Activated T-cell treated with anti-CD3 and anti-CD28 coated beads for 1 hour (primary cell): ENCODE measurements around the gene MYO19.
"Not testable (repeated sequence)": the region's sequence is repeated elsewhere in the genome, so short reads cannot be mapped to it uniquely, and the experiment has no call there.

Experiments used
- DNase-seq: peaks from one replicate; pipeline ENCODE4 v3.0.0-alpha.2; 2020; ENCODE audit warnings: low read depth

The MYO19 gene

DNA sequence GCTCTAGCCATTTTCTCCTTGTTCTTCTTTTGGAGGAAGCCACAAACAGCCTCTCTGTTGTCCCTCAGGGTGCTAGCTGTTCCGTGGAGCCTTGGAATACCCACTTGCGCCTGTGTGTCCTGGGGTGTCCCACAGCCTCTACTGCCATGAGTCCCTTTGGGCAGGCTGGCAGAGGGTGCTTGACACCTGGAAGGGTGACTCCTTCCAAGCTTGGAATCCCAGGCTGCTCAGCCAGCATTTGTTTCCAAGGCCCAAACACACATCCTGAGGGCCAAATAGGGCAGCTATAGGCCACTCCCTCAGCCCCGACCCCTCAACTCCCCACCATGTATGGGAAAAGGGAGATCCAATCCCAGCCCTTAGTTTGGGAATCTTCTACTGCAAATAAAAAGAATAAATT is 33.3 kb downstream of the MYO19 start:
- DNase-seq = no peak

DNA sequence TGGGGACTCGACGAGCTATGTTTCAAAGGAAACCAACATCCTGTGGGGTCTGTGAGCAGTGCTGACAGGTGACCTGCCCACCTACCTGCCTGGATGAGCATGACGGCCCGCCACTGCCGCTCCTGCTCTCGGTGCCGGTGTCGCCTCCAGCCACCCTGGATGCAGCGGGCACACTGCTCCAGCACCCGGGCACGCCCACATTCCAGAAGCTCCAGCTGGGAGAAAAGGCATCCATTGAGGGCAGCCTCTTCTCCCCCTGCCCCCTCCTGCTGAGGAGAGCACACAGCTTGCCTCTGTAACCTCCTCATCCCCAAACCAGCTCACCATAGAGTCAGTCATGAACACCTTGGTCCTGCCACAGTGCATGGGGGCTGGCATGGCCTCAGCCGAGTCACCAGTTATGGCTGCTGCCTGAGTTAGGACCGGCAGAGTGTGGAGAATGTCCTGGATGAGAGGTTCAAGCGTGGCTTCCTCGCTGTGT is 33.9 kb downstream of the MYO19 start:
- DNase-seq = no peak

DNA sequence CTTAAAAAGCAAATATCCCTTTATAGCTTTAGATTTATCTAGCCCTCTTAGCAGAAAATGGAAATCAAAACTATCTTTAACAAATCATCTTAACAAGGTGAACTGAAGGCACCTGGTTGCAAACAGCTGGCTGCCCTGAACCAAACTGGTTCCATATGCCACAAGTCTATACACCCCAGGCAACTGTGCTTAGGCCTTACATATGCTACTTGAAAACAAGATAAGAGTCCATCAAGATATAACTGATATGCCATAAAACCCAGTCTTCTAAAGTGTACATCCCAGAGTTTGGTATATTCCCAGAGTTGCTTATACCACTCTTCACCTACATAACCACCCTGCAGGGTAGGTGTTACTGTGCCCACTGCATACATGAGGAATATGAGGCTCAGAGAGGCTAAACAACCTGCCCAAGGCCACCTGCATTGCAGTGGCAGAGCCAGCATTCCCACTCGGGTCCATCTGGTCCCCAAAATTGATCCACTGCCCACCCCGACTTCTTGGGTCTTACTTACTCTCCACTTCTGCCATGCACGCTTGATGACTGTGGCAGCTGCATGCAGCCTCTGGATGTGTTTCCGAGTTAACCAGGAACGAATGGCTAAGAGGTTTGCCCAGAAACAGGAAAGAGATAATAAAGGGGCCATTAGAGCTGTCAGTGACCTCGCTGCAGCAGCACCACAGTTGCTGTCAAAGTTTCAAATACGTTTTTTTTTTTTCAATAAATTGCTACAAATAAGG is 35.9 kb downstream of the MYO19 start:
- no peak for DNase-seq

DNA sequence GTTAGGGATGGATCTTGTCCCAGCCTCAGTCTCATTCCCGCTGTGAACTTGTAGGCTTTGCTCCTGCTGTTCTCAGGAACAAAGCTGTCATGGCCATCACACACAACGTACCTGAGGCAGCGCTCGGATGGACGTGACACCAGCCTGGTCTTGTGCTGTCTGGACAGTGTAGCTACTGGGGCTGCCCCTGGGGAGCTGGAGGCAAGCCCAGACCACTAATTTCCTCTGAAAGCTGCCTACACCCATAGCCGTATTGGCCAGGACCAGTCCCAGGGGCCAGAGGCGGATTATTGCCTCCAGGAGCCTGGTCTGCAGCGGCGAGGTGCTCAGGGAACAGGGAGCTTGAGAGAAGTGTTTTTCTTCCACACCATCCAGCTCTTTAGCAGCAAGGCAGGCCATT is 36.5 kb downstream of the MYO19 start:
- no peak for DNase-seq

DNA sequence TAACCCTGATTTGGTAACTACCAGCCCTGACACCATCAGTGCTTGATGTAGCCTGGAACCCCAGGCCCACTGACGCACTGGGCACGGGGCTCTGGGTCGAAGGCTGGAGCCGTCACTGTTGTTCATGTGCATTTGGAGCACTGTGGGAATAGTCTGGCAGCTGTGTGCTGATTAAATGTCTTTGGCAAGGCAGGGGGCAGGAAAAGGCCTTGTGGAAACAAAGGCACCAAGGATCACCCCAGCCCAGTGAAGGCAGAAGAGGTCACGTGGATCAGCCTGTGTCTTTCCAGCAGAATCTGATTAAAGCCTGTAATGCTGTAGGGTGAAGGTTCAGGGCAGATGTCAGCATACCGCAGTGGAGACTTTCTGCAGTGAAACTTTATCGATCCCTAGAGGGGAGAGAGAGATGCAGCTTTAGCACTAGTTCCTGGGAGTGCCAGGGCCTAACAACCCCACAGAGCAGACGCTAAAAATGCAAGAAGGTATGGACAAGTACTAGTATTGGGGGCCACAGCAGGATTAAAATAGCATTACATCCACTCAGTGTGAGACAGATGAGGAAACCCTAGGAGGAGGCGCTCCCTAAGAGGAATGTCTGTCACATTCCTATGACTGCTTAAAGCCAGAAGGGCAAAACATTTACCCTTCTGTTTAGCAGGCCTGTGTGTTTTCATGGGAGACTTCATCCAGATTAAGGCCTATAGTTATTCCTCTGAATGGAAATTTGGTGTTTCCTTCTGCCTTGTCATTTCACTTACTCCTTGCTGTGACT is 38.5 kb downstream of the MYO19 start:
- DNase-seq = no peak

DNA sequence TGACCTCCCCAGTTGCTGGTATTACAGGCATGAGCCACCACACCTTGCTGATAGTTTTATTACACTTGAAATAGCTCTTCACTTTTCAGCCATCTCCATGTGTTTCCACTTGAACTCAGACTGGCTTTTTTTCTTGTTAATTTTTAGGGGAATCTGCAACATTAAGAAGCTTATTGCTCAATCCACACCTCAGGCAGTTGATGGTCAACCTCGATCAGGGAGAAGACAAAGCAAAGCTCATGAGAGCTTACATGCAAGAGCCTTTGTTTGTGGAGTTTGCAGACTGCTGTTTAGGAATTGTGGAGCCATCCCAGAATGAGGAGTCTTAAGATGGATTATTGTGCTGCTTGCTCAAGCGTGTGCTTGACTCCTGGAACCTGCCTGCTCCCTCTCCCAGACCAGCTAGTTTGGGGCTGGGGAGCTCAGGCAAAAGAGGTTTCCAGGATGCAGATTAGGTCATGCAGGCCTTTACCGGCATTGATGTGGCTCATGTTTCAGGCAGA is 39.5 kb downstream of the MYO19 start:
- no peak for DNase-seq

DNA sequence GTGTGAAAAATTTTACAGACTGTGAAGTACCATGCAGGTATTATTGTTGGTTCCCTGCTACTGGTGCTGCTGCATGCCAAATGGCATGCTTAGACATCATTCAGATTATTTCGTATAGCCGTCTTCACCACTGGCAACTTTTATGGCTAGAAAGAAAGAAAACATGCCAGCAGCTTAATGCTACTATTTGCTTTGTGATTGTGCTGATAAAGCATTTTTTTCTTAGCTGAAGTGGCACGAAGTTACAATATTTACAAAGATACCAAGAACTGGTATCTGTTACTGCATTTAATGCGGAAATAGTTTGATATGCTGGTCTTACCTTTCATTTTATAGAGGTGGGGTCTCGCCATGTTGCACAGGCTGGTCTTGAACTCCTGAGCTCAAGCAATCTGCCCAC is 40.0 kb downstream of the MYO19 start:
- no peak for DNase-seq

DNA sequence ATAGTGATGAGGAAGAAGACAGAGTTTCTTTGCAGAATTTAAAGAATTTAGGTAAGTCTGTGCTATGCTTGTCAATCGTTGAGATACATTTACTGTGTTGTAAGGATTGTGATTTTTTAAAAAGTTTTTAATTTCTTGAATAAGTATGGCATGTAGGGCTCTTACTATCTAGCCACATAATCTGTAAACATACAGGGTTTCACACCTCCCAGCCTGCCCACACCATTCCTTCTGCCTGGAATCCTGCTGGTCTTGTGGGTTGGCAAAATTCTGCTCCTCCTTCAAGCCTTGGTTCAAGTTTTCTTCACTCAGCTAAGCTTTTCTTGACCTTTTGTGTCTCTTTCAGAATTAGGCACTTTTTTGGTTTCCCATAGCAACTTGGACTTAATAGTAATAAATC is 40.7 kb downstream of the MYO19 start:
- no peak for DNase-seq

DNA sequence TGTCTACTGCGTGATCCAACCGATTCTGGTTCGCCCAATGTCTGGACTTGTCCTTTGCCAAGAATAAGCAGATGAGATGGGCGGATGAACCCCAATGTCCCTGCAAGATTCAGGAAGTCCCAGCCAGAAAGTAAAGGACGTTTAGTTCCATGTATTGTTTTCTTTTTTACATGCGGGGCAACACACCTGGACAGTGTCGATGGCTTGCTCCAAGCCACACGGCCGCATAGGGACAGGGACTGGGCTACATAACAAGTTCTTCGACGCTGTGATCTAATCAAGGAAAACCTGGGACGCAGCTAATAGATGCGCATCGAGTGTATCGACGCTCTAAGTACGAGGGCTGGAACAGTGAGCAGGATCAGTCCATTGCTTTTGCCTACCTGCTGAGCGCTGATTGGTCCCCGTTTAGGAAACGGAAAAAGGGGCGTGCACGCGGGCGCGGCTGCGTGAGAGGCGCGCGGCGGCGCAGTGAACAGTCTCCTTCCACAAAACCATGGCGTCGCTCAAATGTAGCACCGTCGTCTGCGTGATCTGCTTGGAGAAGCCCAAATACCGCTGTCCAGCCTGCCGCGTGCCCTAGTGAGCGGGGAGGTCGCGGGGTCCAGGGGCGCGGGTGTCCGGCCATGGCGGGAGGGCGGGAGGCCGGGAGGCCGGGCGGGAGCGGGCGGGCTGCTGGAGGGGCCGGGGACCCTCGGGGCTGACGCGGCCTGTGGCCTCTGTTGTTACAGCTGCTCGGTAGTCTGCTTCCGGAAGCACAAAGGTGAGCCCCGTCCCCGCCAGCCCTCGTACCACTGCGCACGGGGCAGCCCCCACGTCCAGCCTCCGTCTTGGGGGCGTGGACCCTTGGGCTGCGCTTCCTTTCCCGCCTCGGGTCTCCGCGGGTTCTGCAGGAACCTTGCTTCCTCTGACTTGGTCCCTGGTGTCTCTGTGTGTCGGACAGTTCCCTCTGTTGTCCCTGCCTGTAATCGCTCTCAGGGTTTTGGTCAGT is 48.2 kb downstream of the MYO19 start, which contains the start of gene ZNHIT3:
Gene ZNHIT3 (plus strand): TSS at position 478 of the 991 bp plus-strand sequence. CDS start 19 bp downstream, at position 497.
- DNase-seq = peak; percentile 88

DNA sequence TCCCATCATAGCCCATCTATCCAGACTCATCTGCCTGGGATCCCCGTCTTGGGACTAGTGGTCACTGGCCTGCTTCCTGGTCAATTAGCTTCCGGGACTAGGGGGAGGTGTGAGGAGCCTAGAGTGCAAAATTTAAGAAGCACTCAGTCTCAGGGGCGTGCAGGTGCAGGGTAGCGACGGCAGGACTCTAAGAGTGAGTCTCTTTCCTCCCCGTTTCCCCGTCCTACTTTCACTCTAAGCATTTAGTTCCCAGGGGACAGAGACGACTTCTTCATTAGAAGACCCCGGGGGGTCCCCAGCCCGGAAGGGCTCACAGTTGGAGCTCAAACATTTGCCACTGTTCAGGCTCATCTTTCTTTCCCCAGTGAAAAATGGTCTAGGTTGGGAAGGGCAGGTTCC is 48.9 kb downstream of the MYO19 start:
- no peak for DNase-seq

DNA sequence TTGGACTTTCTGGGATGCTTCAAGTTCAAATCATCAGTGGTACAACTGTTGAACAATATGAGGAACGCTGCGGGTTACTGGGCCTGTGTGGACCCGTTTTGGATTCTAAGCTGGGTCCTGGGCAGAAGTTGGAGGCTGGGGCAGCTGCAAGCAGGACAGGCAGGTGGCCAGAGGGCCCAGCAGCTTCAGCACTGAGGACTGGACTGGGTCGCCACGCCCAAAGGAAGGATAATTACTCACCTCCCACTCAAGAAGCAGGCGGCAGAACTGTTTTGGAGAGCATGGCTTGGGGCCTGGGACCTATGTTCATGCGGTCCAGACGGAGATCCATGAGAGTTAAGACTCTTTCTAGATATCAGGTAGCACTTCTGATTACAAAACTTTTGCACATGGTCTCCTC is 49.6 kb downstream of the MYO19 start:
- DNase-seq = no peak

DNA sequence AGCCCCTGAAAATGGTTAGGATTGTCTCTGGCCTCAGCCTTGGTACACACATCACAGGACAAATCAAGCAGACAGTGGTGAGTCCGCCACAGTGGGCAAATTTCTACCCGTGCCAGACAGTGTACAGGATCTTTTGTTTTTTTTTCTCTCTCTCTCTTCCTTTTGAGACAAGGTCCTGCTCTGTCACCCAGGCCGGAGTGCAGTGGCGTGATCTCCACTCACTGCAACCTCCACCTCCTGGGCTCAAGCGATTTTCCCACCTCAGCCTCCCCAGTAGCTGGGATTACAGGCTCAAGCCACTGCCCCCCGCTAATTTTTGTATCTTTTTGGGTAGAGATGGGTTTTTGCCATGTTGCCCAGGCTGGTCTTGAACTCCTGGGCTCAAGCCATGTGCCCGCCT is 50.6 kb downstream of the MYO19 start:
- not testable (repeated sequence) for DNase-seq

DNA sequence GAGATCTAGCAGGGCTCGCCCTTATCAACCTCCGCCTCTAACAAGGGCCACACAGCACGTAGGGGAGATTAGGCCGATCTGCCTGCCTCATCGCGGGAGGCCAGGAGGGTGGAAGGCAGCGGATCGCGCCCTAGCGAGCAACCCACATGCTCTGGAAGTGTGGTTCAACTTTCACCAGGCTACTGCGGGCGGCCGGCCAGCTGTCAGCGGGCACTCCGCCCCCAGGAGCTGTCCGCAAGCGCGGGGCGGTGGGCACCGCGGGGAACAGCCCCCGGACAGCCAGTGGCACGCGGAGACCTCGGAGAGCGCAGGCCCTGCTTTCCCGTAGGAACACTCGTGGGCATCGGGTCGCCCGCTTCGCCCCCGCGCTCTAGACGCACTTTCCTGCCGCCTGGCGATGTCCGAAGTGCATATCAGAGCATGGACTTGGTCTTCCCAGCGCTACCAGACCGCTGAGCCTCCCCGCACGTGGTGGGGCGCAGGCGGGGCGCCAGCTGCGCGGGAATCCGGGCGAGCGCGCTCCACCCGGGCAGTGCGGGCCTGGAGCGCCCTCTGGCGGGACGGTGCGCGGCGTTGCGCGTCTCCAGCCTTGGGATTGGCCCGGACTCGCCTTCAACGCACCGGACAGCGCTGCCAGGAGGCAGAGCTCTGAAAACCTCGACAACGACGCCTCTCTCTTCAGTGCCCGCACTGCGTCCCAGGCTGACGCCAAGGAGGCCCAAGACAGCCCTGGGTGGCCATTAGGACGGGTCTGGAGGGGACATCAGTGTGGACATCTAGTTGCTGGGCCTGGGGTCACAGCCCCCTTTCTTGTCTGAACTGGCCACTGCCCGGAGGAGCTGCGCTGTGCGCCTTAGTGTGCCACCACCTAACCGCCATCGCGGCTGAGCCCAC is 51.8 kb downstream of the MYO19 start:
- DNase-seq = peak; percentile 73

DNA sequence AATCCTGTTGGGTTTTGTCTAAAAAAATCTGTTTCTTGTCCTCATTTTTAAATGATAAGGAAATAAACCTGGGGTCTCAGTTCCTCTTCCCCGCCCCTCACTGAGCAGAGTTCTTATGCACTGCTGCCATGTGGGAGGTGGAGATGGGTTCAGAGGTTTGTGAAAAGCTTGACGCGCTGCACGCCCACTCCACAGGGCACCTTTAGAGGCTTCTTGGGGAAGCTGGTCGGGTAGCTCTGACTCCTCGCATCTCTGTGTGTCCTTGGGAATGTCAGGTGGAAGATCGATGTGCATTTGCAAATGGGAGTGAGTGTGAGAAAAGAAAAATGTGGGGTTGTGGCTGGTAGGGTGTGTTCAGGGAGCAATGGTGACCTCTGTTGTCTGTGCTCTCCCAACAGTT is 52.8 kb downstream of the MYO19 start:
- no peak for DNase-seq

DNA sequence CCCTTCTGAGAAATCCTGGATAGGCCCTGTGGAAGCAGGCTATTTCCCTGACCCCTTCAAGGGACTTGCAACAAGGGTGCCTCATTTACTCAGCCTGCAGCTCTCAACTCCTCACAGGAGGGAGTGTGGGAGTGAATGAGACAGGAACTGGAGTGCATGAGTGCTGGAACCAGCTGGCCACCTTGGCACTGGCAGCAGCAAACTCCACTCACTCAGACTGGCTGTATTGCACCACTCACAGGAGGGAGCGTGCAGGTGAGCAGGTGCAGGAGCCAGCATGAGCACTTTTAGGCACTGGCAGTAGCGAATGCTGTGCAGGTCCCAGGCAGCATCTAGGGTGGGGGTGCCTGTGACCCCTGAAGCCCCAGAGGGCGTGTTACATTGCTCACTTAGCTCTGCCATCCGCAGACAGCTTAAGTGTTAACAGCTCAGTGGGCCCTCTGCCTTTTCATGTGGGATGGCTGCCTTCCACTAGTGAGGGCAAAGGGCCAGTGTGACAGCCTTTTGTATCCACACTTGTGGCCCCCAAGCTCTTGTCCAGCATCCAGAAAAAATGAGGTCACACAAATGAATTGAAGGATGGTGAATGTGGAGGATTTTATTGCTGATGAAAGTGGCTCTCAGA is 59.2 kb downstream of the MYO19 start:
- DNase-seq = no peak

DNA sequence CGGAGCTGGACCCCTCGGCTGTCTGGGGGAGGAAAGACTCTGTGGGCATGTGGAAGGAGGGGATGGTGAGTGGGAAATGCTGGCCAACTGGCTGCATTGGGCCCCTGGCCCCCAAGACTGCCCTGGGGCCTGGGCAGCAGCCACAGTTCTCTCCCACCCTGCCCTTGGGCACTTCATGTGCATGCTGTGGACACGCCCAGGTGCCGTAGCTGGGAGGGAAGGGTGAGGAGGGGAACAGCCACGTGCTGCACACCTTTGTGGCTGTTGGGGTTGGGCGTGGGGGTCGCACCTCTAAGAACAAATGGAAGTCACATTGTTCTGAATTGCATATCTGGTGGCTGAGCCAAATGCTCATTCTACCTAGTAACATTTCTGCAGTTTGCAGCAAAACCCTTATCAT is 60.1 kb downstream of the MYO19 start:
- no peak for DNase-seq

DNA sequence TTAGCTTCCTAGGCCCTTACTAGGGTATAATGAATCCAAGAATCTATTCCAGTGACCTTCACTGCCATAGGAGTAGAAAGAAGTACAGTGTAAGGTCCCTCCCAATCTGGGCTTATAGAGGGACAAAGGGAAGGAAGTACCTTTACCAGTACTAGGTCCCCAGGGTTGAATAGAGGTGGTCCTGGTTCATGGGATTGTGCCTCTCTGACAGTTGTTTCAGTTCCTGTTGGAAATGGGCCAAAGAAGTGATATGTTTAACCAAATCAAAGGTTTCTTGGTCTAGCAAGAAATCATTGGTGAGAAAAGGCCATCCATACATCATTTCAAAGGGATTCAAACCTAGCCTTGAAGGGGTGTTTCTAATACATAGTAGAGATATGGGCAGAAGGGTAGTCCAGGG is 64.2 kb downstream of the MYO19 start:
- no peak for DNase-seq

DNA sequence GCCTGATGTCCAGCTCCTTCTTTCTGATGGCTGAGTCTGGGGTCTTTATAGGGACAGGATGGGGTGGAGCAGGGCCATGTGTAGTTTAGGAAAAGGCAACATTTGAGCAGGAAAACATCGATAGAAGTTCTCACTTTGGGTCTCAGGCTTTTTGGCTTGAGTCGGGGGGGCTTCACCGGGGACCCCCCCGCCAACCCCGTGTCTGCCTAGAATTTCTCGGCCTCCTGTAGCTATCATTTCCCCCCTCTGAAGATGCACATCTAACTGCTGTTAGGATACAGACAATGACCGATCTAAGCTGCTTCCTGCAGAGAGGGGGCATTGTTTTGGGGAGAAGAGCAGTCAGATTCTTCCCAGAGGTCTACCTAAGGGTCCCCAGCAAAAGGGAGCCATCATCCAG is 64.9 kb downstream of the MYO19 start:
- no peak for DNase-seq

DNA sequence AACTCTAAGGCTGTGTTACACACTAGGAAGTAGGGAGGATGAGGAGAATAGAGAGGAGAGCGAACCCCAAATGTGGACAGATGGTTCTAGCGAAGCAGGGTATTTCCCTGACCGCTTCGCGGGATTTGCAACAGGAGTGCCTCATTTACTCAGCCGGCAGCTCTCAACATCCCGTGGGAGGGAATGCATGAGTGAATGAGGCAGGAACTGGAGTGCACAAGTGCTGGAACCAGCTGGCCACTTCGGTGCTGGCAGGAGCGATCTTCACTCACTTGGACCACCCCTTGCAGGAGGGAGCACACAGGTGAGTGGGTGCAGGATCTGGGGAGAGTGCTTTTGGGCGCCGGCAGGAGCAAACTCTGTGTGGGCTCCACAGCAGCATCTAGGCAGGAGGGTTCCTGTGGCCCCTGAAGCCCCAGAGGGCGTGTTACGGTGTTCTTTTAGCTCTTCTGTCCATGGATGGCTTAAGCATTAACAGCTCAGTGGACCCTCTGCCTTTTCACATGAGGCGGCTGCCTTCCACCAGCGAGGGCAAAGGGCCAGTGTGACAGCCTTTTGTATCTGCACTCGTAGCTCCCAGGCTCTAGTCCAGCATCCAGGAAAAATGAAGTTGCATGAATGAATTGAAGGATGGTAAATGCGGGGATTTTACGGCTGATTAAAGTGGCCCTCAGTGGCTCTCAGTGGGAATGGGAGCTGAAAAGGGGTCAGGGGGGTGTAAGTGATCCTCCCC is 65.6 kb downstream of the MYO19 start:
- DNase-seq = no peak

DNA sequence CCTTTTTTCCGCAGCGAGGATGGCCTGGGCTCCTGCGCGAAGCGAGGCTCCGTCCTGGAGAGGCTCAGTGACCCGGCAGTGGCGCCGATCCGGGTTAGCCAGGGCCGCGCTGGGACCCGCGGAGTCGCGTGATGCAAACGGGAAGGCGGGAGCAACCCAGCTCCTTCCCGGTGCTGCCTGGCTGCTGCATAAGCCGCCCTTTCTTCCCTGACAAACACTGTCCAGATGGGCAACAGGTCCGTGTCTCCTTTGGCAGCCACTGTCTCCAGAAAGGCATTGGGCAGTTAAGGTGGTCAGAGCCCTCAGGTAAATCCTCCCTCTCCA is 69.9 kb downstream of the MYO19 start:
- DNase-seq = no peak
